ENCODE measurements around the gene LY6G5C. TPM values are rescaled to one million over a fixed set of nuclear protein-coding genes. Genes with fewer than 3 reads are reported as not detected.

Gene LY6G5C
- total RNA-seq, 1 donor from 2014 or later = 3.9 TPM

GRCh38 chr6:31676904-31677303 is 4.0 kb downstream of the LY6G5C start:
- Histone ChIP-seq H3K4me3 (ENCODE audit: insufficient read depth, low read depth, low read length) (no peak overlapping the region), H3K9me3 (ENCODE audit: insufficient read depth, low read depth, low read length) (no peaks in the 10 kb centered on the region), H3K27me3 (ENCODE audit: insufficient read depth, low read length) (no peaks in the 10 kb centered on the region), H3K4me1 (ENCODE audit: insufficient read depth, low read length) (peaks cover 11% of the 10 kb centered on the region), H2AFZ (ENCODE audit: low read depth, low read length) (no peak overlapping the region), H3K4me2 (ENCODE audit: low read length) (no peak overlapping the region), H3K27ac (ENCODE audit: low read depth, low read length) (no peak overlapping the region), H3K79me2 (ENCODE audit: insufficient read depth, low read length) (no peaks in the 10 kb centered on the region), H3K36me3 (ENCODE audit: insufficient read depth, low read length) (peaks cover 9% of the 10 kb centered on the region), H4K20me1 (ENCODE audit: insufficient read depth, low read length) (peaks cover 7% of the 10 kb centered on the region), H3K9ac (ENCODE audit: low read length) (no peak overlapping the region)
- H3K27ac Mint-ChIP-seq (ENCODE audit: unreplicated experiment) = no peak overlapping the region
- H3K36me3 Mint-ChIP-seq (ENCODE audit: low read depth, unreplicated experiment) = peaks cover 7% of the 10 kb centered on the region
- peaks cover 3% of the 10 kb centered on the region for H3K27me3 Mint-ChIP-seq (ENCODE audit: low read depth, unreplicated experiment)
- H3K4me3 Mint-ChIP-seq (ENCODE audit: unreplicated experiment) = no peak overlapping the region
- no peaks in the 10 kb centered on the region for H3K9me3 Mint-ChIP-seq (ENCODE audit: unreplicated experiment)
- H3K4me1 Mint-ChIP-seq (ENCODE audit: low read depth, unreplicated experiment) = peaks cover 7% of the 10 kb centered on the region
- DNase-seq (ENCODE audit: low read depth) (no peak), FAIRE-seq (no peak)
- TF ChIP-seq EZH2 (IDR thresholded peaks at IDR 0.05; ENCODE audit: insufficient read depth, low read length) = no peak

- no peaks in the 10 kb centered on the region for H3K79me2 ChIP-seq (ENCODE audit: insufficient read depth, low read length)
- peaks cover 13% of the 10 kb centered on the region for H3K36me3 ChIP-seq (ENCODE audit: insufficient read depth, low read length)
- H3K4me3 ChIP-seq (ENCODE audit: insufficient read depth, low read depth, low read length) = no peak overlapping the region
- Mint-ChIP-seq H3K27ac (ENCODE audit: unreplicated experiment) (no peak overlapping the region), H3K36me3 (ENCODE audit: low read depth, unreplicated experiment) (peaks cover 7% of the 10 kb centered on the region), H3K4me1 (ENCODE audit: low read depth, unreplicated experiment) (peaks cover 5% of the 10 kb centered on the region), H3K27me3 (ENCODE audit: low read depth, unreplicated experiment) (no peaks in the 10 kb centered on the region), H3K9me3 (ENCODE audit: unreplicated experiment) (no peaks in the 10 kb centered on the region), H3K4me3 (ENCODE audit: unreplicated experiment) (no peak overlapping the region)
- TF ChIP-seq CTCF (IDR thresholded peaks at IDR 0.05; ENCODE audit: insufficient read depth, low read depth, low read length) (no peak), EZH2 (IDR thresholded peaks at IDR 0.05; ENCODE audit: insufficient read depth, low read length) (no peak)
- FAIRE-seq = no peak
- no peak overlapping the region for H3K9ac ChIP-seq (ENCODE audit: low read length)
- H3K4me2 ChIP-seq (ENCODE audit: low read length) = no peak overlapping the region
- no peak overlapping the region for H3K27ac ChIP-seq (ENCODE audit: low read depth, low read length)
- no peak overlapping the region for H2AFZ ChIP-seq (ENCODE audit: low read depth, low read length)
- peaks cover 12% of the 10 kb centered on the region for H4K20me1 ChIP-seq (ENCODE audit: insufficient read depth, low read length)
- no peaks in the 10 kb centered on the region for H3K27me3 ChIP-seq (ENCODE audit: insufficient read depth, low read length)
- no peak for DNase-seq (ENCODE audit: low read depth)
- peaks cover 9% of the 10 kb centered on the region for H3K4me1 ChIP-seq (ENCODE audit: insufficient read depth, low read length)
- H3K9me3 ChIP-seq (ENCODE audit: insufficient read depth, low read depth, low read length) = no peaks in the 10 kb centered on the region
Observed at GRCh38 chr6:31676322-31676903, 4.5 kb downstream of the LY6G5C start.

DNA sequence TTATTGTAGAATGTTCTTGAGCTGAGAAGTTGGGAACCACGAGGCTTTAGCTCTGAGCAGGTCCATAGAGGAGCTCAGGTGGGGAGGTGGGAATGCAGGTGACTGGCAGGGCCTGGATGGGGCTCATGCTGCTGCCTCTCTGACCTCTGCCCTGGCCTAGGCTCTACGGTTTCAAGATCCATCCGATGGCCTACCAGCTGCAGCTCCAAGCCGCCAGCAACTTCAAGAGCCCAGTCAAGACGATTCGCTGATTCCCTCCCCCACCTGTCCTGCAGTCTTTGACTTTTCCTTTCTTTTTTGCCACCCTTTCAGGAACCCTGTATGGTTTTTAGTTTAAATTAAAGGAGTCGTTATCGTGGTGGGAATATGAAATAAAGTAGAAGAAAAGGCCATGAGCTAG is 11.2 kb downstream of the LY6G5C start, which contains the start of gene LY6G5B:
Gene LY6G5B (plus strand): TSS at position 301 of the 400 bp plus-strand sequence. CDS start 975 bp downstream, outside the sequence.
- no peaks in the 10 kb centered on the region for H3K9me3 ChIP-seq (ENCODE audit: insufficient read depth, low read depth, low read length)
- H3K9ac ChIP-seq (ENCODE audit: low read length) = no peak within 1 kb of the TSS
- DNase-seq (ENCODE audit: low read depth) (no peak), FAIRE-seq (no peak)
- Mint-ChIP-seq H3K9me3 (ENCODE audit: unreplicated experiment) (no peaks in the 10 kb centered on the region), H3K27me3 (ENCODE audit: low read depth, unreplicated experiment) (no peaks in the 10 kb centered on the region), H3K4me3 (ENCODE audit: unreplicated experiment) (no peak within 1 kb of the TSS), H3K4me1 (ENCODE audit: low read depth, unreplicated experiment) (peaks cover 15% of the 10 kb centered on the region), H3K36me3 (ENCODE audit: low read depth, unreplicated experiment) (peaks cover 18% of the 10 kb centered on the region), H3K27ac (ENCODE audit: unreplicated experiment) (no peak within 1 kb of the TSS)
- H3K4me1 ChIP-seq (ENCODE audit: insufficient read depth, low read length) = peaks cover 7% of the 10 kb centered on the region
- peaks cover 45% of the 10 kb centered on the region for H3K36me3 ChIP-seq (ENCODE audit: insufficient read depth, low read length)
- H3K4me2 ChIP-seq (ENCODE audit: low read length) = no peak within 1 kb of the TSS
- H3K4me3 ChIP-seq (ENCODE audit: insufficient read depth, low read depth, low read length) = no peak within 1 kb of the TSS
- H3K79me2 ChIP-seq (ENCODE audit: insufficient read depth, low read length) = peaks cover 55% of the 10 kb centered on the region
- no peak within 1 kb of the TSS for H3K27ac ChIP-seq (ENCODE audit: low read depth, low read length)
- peaks cover 50% of the 10 kb centered on the region for H4K20me1 ChIP-seq (ENCODE audit: insufficient read depth, low read length)
- H3K27me3 ChIP-seq (ENCODE audit: insufficient read depth, low read length) = no peaks in the 10 kb centered on the region
- H2AFZ ChIP-seq (ENCODE audit: low read depth, low read length) = no peak within 1 kb of the TSS
- TF ChIP-seq CTCF (IDR thresholded peaks at IDR 0.05; ENCODE audit: insufficient read depth, low read depth, low read length) (no peak), EZH2 (IDR thresholded peaks at IDR 0.05; ENCODE audit: insufficient read depth, low read length) (no peak)
